ENCODE data around the gene TRAPPC8.

GRCh38 chr18:31793531-31793930, 149.4 kb downstream of the TRAPPC8 start:
- no peak for TF ChIP-seq POLR2A (IDR thresholded peaks at IDR 0.05; ENCODE audit: low read depth)
- TF ChIP-seq CTCF (IDR thresholded peaks at IDR 0.05) = no peak
- TF ChIP-seq EP300 (IDR thresholded peaks at IDR 0.05) = no peak

All from esophagus muscularis mucosa (tissue), 4 donors.